Mononuclear cell (primary cell): ENCODE data around the gene UMODL1. TPM values are rescaled to one million over a fixed set of nuclear protein-coding genes. Genes with fewer than 3 reads are reported as not detected.
"Not testable (repeated sequence)": the region's sequence is repeated elsewhere in the genome, so short reads cannot be mapped to it uniquely, and the experiment has no call there.

Experiments used
- H3K27me3 ChIP-seq: 2 replicates; pipeline ENCODE4 v1.6.0; 2011; ENCODE audit warnings: low read length, control low read depth; ENCODE audit not compliant: insufficient read depth
- H3K4me1 ChIP-seq: 2 replicates; pipeline ENCODE4 v1.5.1; 2011; ENCODE audit warnings: mild to moderate bottlenecking, low read length, control low read depth; ENCODE audit not compliant: insufficient read depth
- H3K4me3 ChIP-seq: 2 replicates; pipeline ENCODE4 v1.5.1; 2011; ENCODE audit warnings: mild to moderate bottlenecking, low read length, moderate library complexity
- H3K9me3 ChIP-seq: 2 replicates; pipeline ENCODE4 v1.5.1; 2011; ENCODE audit warnings: low read depth, mild to moderate bottlenecking, control low read depth, low read length
- total RNA-seq: library from RNA; depleted of rRNA; stranded (reverse); fragments of >200 nt; gene quantifications from one replicate; pipeline ENCODE4 v1.2.3, GENCODE V29; 2012

UMODL1 gene
- total RNA-seq, 1 donor, result under 0.01 TPM

- Histone ChIP-seq H3K4me1 (peaks cover 64% of the 10 kb centered on the region), H3K9me3 (no peaks in the 10 kb centered on the region), H3K27me3 (no peaks in the 10 kb centered on the region), H3K4me3 (peak overlapping the region; percentile 42)
Observed at GRCh38 chr21:42062236-42063022, 8.7 kb upstream of the UMODL1 start.

- H3K4me1 ChIP-seq, result peaks cover 64% of the 10 kb centered on the region
- H3K4me3 ChIP-seq, result peak overlapping the region; percentile 42
- H3K27me3 ChIP-seq, result no peaks in the 10 kb centered on the region
- H3K9me3 ChIP-seq, result no peaks in the 10 kb centered on the region
Observed at GRCh38 chr21:42063191-42063570, 7.9 kb upstream of the UMODL1 start.

- H3K9me3 ChIP-seq, result no peaks in the 10 kb centered on the region
- peaks cover 58% of the 10 kb centered on the region for H3K4me1 ChIP-seq
- no peaks in the 10 kb centered on the region for H3K27me3 ChIP-seq
- H3K4me3 ChIP-seq, result peak overlapping the region; percentile 42
Observed at GRCh38 chr21:42063571-42064521, 7.3 kb upstream of the UMODL1 start.

- Histone ChIP-seq H3K4me3 (no peak overlapping the region), H3K4me1 (peaks cover 38% of the 10 kb centered on the region), H3K9me3 (no peaks in the 10 kb centered on the region), H3K27me3 (no peaks in the 10 kb centered on the region)
Observed at GRCh38 chr21:42066521-42066920, 4.6 kb upstream of the UMODL1 start.

GRCh38 chr21:42067531-42068255, 3.4 kb upstream of the UMODL1 start:
- Histone ChIP-seq H3K4me1 (peaks cover 26% of the 10 kb centered on the region), H3K9me3 (no peaks in the 10 kb centered on the region), H3K27me3 (no peaks in the 10 kb centered on the region), H3K4me3 (no peak overlapping the region)

- H3K27me3 ChIP-seq, result no peaks in the 10 kb centered on the region
- H3K4me1 ChIP-seq, result peaks cover 21% of the 10 kb centered on the region
- H3K9me3 ChIP-seq, result no peaks in the 10 kb centered on the region
- no peak overlapping the region for H3K4me3 ChIP-seq
Observed at GRCh38 chr21:42068256-42068545, 2.9 kb upstream of the UMODL1 start.

- H3K27me3 ChIP-seq, result no peaks in the 10 kb centered on the region
- no peak overlapping the region for H3K4me3 ChIP-seq
- no peaks in the 10 kb centered on the region for H3K9me3 ChIP-seq
- peaks cover 19% of the 10 kb centered on the region for H3K4me1 ChIP-seq
Observed at GRCh38 chr21:42068592-42068991, 2.5 kb upstream of the UMODL1 start.

GRCh38 chr21:42069327-42069726, 1.8 kb upstream of the UMODL1 start:
- Histone ChIP-seq H3K4me1 (peaks cover 15% of the 10 kb centered on the region), H3K27me3 (no peaks in the 10 kb centered on the region), H3K9me3 (no peaks in the 10 kb centered on the region)

GRCh38 chr21:42069843-42070242, 1.3 kb upstream of the UMODL1 start:
- Histone ChIP-seq H3K27me3 (no peaks in the 10 kb centered on the region), H3K4me3 (no peak overlapping the region), H3K9me3 (no peaks in the 10 kb centered on the region), H3K4me1 (peaks cover 10% of the 10 kb centered on the region)

More at GRCh38 chr21:42069327-42069726, 1.8 kb upstream of the UMODL1 start:
- H3K4me3 ChIP-seq, result no peak overlapping the region

- H3K4me3 ChIP-seq, result no peak overlapping the region
- H3K27me3 ChIP-seq, result no peaks in the 10 kb centered on the region
- H3K9me3 ChIP-seq, result no peaks in the 10 kb centered on the region
- H3K4me1 ChIP-seq, result peaks cover 5% of the 10 kb centered on the region
Observed at GRCh38 chr21:42073145-42074099, 2.3 kb downstream of the UMODL1 start.

- H3K9me3 ChIP-seq, result no peaks in the 10 kb centered on the region
Observed at GRCh38 chr21:42075686-42076471, 4.8 kb downstream of the UMODL1 start.

GRCh38 chr21:42077685-42078238, 6.6 kb downstream of the UMODL1 start:
- H3K9me3 ChIP-seq, H3K4me3 ChIP-seq, H3K27me3 ChIP-seq: not testable (repeated sequence)
- H3K4me1 ChIP-seq, result peaks cover 30% of the 10 kb centered on the region

More at GRCh38 chr21:42075686-42076471, 4.8 kb downstream of the UMODL1 start:
- Histone ChIP-seq H3K4me1 (peaks cover 19% of the 10 kb centered on the region), H3K27me3 (no peaks in the 10 kb centered on the region), H3K4me3 (no peak overlapping the region)

- not testable (repeated sequence) for H3K9me3 ChIP-seq, H3K4me3 ChIP-seq, H3K27me3 ChIP-seq
- peaks cover 29% of the 10 kb centered on the region for H3K4me1 ChIP-seq
Observed at GRCh38 chr21:42078247-42079007, 7.3 kb downstream of the UMODL1 start.
